Right lung (tissue), 10 donors: Measurements from ENCODE around the gene MLIP. TPM values are rescaled to one million over a fixed set of nuclear protein-coding genes. Genes with fewer than 3 reads are reported as not detected.
"Not testable (repeated sequence)": the region's sequence is repeated elsewhere in the genome, so short reads cannot be mapped to it uniquely, and the experiment has no call there.

ENCODE experiments used
- DNase-seq, 2 donors: peaks; one replicate each; pipeline ENCODE4 v3.0.0-alpha.2; 2013
- long read RNA-seq, 8 donors: transcript quantifications; one replicate each; lab custom pipeline, GENCODE V29; 2026
- polyA plus RNA-seq, 5 donors: library from polyadenylated mRNA; unstranded; fragments of 120-200 nt; gene quantifications; one replicate each; pipeline versions ENCODE4 v1.2.1 to v1.2.3, GENCODE V29; 2013; ENCODE audit warnings: inconsistent platforms in 1 of 5, low replicate concordance in 1 of 5; ENCODE audit not compliant: insufficient read length in 5 of 5, insufficient read depth in 1 of 5

MLIP gene
- 1 to 10 TPM in 1 of 5 donors, under 1 TPM in 4; 0.14 to 1.8 (median 0.21) TPM for polyA plus RNA-seq
- long read RNA-seq, donor 1, result 0 reads
- long read RNA-seq, donor 2, result 0 reads
- long read RNA-seq, donor 3, result 0 reads
- long read RNA-seq, donor 4, result 0 reads
- long read RNA-seq, donor 5, result 0 reads
- long read RNA-seq, donor 6, result 0 reads
- long read RNA-seq, donor 7, result 0 reads
- long read RNA-seq, donor 8, result 0 reads

DNA sequence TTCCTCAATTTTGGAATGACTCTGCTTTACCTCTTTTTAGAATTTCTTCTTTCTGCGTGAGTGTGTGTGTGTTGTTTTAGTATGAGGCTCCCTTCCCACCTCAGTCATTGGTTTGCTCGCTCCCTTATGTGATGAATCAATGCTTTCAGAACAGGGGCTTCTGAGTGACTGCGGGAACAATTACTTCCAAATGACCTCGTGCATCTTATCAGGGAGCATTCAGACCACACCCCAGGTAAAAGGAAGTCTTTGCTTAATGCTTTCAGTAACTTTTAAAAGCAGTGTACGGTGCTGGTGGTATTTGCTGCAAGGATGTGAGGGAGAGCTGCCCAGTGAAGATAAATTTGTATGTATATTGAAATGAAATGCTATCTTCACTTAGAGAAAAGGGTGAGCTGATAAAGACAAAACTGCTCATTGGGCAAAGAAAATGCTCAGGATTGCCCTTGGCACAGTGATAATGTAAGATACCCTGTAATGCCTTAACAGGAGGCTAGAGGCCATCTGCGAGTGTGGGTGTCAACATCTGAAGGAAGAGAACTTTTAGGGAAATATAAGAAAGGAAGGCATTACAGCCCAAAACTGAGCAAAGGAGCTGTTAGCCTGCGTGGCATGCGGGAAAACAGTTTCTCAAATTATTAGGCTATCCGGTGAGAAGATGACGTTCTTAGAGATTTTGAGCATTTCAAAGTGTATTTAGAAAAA lies at the start of gene MLIP:
Gene MLIP (plus strand): TSS at position 103 of the 705 bp plus-strand sequence. CDS start 37 bp downstream, at position 140.
- no peak for DNase-seq

GRCh38 chr6:54063228-54063539 lies 48.1 kb upstream of the MLIP start:
- DNase-seq, result no peak

- DNase-seq, result no peak
Measured at GRCh38 chr6:54068694-54069093, 42.5 kb upstream of the MLIP start.

DNA sequence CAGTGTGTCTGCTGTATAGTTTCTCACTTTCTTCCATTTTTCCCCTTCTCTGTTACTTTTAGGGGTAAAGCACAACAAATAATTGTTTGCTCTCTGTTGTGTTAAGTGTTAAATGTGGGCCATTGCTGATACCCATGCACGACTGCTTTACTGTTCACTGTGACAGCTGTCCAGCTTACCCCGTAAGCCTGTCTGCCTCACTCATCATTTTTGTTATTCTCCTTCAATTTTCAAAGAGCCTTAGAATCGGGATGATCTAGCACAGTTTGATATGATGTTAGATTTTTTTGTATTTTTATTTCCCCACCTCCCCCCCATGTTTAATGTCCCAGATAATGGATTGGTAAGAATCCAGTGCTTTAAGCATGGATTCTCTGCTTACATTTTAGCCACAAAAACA lies 41.2 kb upstream of the MLIP start:
- no peak for DNase-seq

DNA sequence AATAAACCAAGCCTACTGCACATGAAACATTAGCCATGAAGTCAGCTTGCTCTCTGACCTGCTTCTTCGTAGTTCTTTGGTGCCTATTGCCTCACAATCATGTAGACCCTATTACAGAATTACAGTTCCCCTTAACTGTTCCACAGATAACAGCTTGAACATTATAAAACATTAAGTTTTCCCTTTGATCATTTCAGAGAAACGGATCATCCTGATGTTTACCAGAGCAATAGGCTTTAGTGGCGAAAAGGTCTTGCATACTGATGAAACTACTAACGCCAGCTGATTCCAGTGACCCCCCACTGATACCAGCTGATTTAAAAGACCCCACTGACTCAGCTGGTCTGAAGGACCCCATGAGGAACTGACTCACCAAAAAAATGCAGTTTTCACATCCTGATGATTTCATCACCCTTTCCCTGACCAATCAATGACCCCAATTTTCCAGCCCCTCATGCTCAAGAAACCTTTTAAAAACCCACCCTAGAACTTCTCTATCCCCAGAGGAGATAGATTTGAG lies 39.4 kb upstream of the MLIP start:
- DNase-seq, result no peak

GRCh38 chr6:54072635-54073313 lies 38.5 kb upstream of the MLIP start:
- DNase-seq, result no peak

GRCh38 chr6:54073487-54073886 lies 37.8 kb upstream of the MLIP start:
- no peak for DNase-seq

GRCh38 chr6:54074109-54074508 lies 37.1 kb upstream of the MLIP start:
- DNase-seq, result no peak

DNA sequence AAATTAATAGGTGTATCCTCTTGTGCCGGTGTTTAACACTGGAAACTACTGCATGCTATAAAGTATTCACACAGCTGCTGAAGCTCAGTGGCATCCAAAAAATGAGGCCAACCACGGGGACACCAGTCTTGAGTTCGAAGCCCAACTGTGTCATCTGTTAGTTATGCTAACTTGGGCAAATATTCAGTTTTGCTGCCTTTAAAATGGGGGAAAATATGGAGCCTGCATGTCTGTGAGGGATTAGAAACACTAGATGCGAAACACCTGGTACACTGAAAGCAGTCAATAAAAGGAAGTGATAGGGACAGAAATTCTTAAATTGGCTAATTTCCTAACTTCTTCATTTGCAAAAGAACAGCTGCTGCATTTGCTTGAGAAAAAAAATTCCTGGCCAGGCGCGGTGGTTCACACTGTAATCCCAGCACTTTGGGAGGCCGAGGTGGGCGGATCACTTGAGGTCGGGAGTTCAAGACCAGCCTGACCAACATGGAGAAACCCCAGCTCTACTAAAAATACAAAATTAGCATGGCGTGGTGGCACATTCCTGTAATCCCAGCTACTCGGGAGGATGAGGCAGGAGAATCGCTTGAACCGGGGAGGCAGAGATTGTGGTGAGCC lies 36.6 kb upstream of the MLIP start:
- no peak for DNase-seq

GRCh38 chr6:54076159-54076789 lies 35.0 kb upstream of the MLIP start:
- DNase-seq, result no peak

- not testable (repeated sequence) for DNase-seq
Measured at GRCh38 chr6:54081499-54081898, 29.7 kb upstream of the MLIP start.

DNA sequence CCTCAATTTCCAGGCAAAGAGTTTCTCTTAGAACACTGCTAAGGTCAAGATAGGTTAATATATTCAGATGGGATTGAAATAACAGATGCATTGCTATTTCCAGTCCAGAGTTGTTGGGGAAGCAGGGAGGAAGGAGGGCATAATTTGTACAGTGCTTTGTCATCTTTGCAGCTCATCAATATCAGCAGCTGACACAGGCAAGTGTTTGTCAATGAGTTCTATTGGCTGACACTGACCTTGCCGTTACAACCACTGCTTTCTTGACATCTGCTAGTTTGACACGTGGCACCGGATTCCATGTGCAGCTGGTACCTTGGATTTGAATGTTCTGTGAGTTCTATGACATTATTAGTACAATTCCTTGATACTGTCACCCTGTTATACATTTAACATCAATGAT lies 28.0 kb upstream of the MLIP start:
- no peak for DNase-seq

DNA sequence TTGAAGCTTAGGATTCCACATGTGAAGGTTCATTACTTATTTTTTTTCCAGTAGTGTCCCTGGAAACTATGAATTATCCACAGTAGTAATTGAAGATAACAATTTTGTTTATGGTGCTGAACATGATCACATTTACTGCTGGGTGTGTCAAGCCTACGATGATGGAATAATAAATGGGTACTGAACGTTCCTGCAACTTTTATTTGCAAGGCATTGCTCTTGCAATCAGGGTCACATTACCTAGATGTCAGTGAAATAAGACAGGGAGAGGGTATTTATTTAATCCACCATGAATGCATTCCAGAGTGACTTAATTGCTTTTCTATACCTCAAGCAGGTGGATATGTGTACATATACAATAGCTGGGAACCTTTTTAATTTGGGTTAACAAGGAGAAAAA lies 27.0 kb upstream of the MLIP start:
- DNase-seq, result no peak

DNA sequence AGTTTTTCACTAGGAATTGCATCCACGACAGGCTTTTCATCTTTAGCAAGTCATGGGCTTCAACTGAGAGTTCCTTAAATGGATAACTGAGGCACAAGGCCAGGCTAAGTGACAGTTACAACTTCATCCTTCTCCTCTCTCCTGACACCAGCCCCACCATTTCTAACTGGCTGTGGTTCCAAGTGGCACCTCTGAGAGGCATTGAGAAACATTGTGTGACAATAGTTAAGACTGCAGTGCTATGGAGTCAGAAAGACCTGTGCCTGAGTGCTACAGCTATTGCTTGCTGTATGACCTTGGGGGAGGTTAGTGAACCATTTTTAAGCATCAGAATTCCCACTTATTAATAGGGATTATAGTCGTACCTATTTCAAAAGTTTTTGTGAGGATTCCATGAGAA lies 26.2 kb upstream of the MLIP start:
- no peak for DNase-seq

DNA sequence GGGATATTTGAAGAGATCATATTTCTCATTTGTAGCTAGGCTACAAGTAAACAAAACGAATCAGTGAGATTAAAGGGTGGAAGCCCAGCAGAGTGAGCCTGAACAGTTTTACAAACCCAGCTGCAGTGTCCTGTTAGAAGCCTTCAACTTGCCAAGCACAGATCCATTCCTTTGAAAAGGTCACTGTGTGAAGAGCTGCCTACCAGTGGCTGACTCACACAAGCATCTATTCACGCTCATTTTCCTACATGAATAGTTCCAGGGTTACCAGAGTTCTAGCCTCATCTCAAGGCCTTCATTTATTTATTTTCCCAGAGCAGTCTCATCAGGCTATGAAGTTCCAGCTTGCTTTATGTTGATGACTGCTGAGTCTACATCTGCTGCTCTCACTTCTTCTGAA lies 25.7 kb upstream of the MLIP start:
- no peak for DNase-seq

DNA sequence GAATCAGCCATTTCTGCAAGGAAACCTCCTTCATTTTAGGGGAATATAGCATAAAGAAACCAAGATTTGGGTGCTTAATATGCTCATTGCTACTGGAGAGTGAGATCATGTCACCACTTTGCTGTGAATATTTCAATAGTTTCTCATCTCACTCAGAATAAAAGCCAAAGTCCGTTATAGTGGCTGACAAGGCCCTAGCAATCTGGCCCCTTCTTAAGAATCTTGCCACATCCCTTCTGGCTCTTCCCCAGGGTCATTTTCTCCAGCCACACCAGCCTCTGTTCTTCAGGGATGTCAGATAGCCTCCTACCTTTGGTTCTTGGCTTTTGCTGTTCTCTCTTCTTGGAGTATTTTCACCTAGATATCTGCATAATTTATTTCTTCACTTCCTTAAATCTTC lies 24.8 kb upstream of the MLIP start:
- no peak for DNase-seq

GRCh38 chr6:54087721-54088120 lies 23.5 kb upstream of the MLIP start:
- no peak for DNase-seq

DNA sequence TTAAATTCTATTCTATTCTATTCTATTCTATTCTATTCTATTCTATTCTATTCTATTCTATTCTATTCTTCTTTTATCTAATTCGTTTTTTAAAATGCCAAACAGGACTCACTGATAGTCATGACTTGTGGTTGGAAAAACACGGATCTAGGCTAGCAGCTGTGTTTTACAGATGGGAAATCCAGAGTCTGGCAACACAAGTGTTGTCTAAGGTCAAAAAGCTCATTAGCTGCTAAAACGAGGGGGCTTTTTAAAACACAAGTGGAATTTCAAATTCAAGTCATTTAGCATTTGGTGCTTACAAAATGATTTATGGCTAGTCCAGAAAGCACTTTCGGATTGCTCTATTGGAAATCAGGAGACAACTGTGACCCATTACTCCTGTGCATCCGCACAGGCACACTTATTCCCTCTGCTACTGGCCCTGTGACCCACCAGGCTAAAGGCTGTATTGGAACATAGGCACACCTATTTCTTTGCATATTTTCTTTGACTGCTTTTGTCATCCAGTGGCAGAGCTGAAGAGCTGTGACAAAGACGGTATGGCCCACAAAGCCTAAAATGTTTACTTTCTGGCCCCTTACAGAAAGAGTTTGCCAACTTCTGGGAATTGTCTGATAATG lies 17.8 kb upstream of the MLIP start:
- no peak for DNase-seq

- no peak for DNase-seq
Measured at GRCh38 chr6:54094293-54094692, 16.9 kb upstream of the MLIP start.

DNA sequence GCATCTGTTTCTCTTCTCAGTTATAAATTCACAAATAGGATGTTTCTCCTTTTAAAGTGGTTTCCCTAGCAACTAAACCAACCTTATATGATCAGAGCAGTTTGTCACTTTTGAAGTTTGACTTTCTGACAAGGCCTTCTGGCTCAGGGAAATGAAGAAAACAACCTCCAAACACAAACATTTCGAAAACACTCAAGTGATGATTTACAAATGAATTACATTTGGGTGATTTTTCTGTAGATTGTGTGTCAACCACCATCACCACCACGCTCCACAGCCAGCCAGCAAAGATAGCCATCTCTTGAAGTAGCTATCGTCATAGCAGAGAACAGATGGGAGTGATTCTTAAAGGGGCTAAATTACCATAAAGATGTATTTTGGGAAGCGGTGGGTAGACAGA lies 16.5 kb upstream of the MLIP start:
- DNase-seq, result peak in 1 of 2 donors; percentile 18

- no peak for DNase-seq
Measured at GRCh38 chr6:54095723-54096122, 15.5 kb upstream of the MLIP start.

DNA sequence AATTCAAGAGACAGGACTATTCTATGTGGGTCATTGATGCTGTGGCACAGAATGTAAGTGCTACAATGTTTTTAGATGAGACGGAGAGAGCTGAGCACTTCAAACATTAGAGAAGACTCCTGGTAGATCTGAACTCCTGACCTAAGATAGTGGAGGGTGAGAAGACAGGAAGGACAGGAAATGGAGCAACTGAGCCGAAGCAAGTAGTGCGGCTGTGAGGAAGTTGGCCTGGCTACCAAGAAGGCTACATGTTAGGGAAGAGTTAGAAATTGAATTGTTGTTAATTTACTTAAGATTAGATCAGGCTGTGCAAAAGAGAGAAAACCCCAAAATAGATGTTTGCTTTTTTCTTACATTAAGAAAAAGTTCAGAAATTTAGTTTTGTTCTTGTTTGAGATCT lies 14.4 kb upstream of the MLIP start:
- no peak for DNase-seq
